ENCODE data around the gene PPP1R7.
"Not testable (repeated sequence)": the region's sequence is repeated elsewhere in the genome, so short reads cannot be mapped to it uniquely, and the experiment has no call there.

PPP1R7 gene

GRCh38 chr2:241149925-241150659 is at the start of gene PPP1R7:
TSS of gene PPP1R7 (plus strand) at chr2:241150467. CDS start at chr2:241150496, 29 bp downstream.
- DNase-seq (ENCODE audit: low read depth in 2 of 2), result peak; percentile 90 to 95

DNA sequence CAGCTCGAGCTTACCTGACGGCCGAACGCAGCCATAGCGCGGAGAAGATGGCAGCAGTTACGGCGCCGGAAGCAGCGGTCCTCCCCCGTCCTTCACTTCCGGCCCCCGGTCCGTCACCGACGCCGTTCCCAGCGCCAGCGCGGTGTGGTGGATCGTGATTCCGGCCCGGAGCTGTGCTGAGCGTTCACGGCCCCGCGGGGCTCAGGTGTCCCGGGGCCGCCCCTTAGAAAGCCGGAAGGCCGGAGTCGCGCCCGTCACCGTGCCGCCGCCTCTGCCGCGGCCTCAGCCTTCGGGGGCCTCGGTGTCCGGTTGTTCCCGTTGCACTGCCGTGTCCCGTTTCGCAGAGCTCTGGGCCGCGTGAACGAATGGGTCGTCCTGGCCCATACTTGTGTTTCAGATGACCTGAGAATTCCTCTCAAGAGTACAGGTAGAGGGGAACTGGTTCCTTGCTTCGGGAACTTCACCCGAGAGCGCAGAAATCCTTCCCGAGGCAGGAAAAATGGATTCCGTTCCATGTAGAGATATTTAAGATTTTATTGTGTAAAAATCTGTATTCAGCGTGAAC is 47.9 kb upstream of the PPP1R7 start, which contains the start of gene MTERF4:
TSS of gene MTERF4 (minus strand) at position 49 of the 565 bp plus-strand sequence. CDS start at position 35, 14 bp downstream.
- peak; percentile 82 to 83 for DNase-seq (ENCODE audit: low read depth in 2 of 2)

DNA sequence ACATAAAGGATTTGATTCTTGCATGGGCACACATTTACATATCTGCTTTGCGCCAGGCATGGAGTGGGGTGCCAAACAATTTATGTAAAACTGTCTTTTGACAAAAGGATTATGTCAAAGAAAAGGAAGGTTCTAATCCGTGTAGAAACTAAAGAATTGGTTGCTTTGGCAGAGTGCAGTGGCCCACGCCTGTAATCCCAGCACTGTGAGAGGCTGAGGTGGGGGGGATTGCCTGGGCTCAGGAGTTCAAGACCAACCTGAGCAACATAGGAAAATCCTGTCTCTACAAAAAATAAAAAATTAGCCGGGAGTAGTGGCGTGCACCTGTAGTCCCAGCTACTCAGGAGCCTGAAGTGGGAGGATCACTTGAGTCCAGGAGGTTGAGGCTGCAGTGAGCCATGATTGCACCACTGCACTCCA is 47.1 kb upstream of the PPP1R7 start:
- no peak for DNase-seq (ENCODE audit: low read depth in 2 of 2)

GRCh38 chr2:241104611-241105010 is 45.7 kb upstream of the PPP1R7 start:
- not testable (repeated sequence) for DNase-seq (ENCODE audit: low read depth in 2 of 2)

DNA sequence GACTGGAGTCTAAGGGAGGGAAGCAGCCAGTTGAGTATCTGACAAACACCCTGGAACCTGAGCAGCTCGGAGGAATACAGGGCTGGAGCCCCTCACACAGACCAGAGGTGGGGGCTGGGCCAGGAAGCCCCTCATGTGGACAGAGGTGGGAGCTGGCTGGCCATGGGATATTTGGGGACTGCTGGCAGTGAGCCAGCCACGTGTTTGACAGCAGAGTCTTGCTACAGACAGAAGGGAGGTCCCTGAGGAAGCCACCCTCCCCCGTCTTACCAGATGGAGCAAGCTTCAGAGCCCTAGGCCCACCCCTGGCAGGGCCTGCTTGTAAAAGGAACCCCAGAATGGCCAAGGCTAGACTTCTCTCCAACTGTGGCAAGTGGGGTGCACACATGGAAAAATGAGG is 44.6 kb upstream of the PPP1R7 start:
- no peak for DNase-seq (ENCODE audit: low read depth in 2 of 2)

GRCh38 chr2:241107031-241107783 is 43.1 kb upstream of the PPP1R7 start:
- no peak for DNase-seq (ENCODE audit: low read depth in 2 of 2)

- no peak for DNase-seq (ENCODE audit: low read depth in 2 of 2)
These were observed 41.7 kb upstream of the PPP1R7 start for GRCh38 chr2:241108271-241109209.

DNA sequence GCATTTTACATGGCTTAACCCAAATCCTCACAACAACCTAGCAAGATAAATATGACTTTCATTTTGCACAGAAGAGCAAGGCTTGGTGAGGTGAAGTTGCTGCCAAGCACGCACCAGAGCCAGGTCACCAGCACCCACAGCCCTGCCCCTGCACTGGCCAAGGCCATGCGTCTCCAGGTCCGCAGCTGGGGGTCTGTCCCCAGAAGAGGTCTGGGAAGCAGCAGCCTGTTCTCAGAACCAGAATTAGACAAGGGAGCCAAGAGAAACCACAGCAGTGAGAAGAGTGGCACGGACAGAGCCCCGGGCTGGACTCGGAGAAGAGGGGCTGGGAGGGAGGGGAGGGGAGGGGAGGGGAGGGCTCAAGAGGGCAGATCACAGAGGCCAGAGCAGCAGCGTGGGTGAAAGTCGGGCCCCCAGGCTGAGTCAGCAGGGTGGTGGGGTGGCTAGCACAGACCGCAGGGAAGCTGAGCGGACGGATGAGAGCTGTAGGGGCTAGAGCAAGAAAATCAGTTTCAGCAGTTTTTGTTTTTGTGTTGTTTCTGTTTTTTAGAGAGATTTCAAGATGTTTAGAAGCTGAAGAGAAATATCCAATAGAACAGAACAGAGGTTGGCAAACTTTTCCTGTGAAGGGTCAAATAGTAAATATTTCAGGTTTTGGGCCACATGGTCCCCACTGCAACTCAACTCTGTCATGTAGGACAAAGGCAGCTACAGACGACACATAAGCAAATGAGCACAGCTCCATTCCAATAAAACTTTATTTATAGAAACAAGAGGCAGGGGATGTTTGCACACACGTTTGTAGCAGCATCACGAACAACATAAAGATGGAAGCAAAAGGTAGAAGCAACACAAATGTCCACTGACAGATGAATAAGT is 40.8 kb upstream of the PPP1R7 start:
- no peak for DNase-seq (ENCODE audit: low read depth in 2 of 2)

GRCh38 chr2:241110089-241110606 is 40.1 kb upstream of the PPP1R7 start:
- no peak for DNase-seq (ENCODE audit: low read depth in 2 of 2)

DNA sequence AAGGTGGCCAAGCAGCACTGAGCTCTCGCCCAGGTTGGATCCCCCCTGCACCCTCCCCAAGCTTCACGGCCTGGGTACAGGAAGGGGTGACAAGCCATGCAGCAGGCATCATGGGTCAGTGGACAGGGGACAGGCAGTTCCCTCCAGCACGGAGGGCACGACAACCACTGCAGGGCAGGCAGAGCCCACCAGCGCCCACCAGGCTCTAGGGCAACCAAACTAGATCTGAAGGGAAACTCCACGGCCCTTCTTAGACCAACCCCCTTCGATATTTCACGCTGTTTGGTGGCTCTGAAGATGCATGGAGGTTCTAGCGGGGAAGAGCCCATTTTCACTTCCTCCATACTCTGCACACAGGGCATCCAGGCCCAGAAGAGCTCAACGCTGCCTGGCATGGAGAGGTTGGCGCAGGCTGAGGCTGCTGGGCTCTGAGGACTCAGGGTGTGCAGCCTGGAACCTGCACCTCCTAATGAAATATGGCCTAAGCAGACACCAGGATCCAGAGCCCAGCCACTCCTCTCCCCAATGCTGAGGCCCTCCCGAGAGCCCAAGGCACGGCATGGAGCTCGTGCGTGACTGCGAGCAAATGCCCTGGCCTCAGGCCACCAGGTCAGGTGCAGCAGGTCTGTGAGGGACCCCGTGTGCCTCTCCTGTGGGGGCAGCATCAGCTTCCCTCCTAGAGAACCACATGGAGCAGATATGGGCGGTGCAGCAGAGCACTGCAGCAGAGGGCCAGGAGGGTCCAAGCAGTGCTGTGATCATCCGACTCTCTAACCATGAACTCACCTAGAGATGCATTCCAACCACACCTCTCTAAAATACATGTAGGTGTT is 39.4 kb upstream of the PPP1R7 start:
- no peak for DNase-seq (ENCODE audit: low read depth in 2 of 2)

- no peak for DNase-seq (ENCODE audit: low read depth in 2 of 2)
These were observed 38.8 kb upstream of the PPP1R7 start for GRCh38 chr2:241111440-241111805.

GRCh38 chr2:241112046-241112445 is 38.2 kb upstream of the PPP1R7 start:
- no peak for DNase-seq (ENCODE audit: low read depth in 2 of 2)

DNA sequence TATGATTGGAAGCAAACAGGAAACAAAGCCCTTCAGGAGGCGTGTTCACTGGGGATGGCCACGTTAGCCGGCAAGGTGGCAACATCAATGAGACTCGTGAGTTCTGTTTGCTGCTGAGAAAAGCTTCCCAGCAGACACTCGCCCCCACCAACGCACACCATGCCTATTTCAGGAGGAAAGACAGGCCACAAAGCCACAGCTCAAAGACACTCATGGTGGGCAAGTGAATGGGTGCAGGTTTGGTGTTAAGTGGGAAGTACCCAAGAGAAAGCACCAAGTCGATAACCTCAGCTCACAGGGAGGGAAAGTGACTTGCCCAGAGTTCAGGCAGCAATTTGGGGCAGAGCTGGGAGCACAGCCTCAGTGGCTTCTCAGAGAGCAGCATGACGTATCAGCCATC is 37.7 kb upstream of the PPP1R7 start:
- no peak for DNase-seq (ENCODE audit: low read depth in 2 of 2)

GRCh38 chr2:241114836-241115235 is 35.4 kb upstream of the PPP1R7 start:
- DNase-seq (ENCODE audit: low read depth in 2 of 2), result no peak

- DNase-seq (ENCODE audit: low read depth in 2 of 2), result no peak
These were observed 34.9 kb upstream of the PPP1R7 start for GRCh38 chr2:241115361-241115760.

DNA sequence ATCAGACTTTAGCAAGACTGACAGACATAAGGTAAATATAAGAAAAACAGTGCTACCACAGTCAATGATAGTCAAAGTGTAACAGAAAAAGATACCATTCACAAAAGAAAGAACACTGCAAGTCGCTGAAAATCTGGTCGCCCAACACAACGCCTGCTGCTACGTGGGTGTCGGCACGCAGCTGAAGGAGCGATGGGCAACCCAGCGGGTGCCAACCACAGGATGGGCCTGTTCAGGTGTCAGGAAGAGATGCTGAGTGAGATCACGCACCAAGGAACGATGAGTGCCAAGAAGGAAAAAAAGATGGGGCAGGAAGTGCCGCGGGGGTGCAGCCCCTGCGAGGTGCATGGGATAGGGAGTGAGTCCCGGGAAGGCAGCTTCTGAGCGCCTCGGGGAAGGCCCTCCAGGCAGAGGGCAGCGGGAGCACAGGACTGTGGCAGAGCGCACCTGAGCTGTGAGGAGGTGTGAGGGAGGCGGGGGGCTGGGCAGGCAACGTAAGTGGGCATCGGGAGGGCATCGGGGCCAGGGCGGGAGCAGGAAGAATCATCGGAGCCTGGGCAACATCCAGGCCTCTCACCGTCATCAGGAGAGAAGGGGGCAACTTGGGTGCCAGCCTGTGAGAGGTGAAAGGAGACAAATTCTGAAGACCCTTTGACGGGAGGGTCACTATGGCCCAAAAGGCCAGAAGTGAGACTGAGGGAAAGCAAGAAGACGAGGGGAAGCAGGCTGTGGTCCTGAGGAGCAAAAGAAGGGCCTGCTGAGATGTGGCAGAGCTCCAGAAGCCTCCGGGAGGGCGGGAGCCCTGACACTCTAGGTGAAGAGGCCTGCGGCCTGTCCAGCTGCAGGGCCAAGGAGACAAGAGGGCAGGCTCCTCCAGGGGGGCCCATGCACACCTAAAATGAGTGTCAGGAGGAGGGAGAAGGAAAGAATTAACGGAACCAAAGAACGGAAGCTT is 33.4 kb upstream of the PPP1R7 start:
- DNase-seq (ENCODE audit: low read depth in 2 of 2), result no peak

DNA sequence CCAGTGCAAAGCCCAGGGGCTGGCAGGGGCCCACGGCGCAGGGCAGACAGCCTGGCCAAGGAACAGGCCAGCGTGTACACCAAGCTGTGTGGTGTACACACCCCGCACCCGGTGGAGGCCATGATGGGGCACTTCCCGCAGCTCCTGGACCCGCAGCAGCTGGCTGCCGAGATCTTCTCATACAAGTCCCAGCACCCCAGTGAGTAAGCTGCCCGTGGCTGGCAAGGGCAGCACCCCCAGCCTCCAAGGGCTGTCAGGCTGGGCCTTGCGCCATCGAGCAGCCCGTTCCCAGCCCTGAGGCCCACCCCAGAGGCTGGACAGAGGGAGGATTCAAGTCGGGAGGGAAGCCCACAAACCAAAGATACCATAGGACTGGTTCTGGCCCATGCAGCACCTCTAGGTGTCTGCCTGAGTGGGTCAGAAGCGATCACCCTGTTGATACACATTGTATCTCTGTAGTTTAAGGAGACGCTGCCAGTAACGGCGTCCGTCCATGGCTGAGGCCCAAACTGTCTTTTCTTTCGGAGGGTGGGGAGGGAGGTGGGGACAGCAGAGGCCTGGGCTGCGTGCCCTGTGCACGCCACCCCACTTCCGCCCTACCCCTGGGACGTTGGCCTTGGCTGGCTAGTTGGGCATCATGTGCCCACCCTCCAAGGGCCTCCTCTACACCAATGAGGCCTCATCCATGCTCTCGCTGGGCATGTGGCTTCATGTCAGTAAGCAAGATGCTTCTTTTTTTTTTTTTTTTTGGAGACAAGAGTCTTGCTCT is 31.3 kb upstream of the PPP1R7 start:
- DNase-seq (ENCODE audit: low read depth in 2 of 2), result no peak

DNA sequence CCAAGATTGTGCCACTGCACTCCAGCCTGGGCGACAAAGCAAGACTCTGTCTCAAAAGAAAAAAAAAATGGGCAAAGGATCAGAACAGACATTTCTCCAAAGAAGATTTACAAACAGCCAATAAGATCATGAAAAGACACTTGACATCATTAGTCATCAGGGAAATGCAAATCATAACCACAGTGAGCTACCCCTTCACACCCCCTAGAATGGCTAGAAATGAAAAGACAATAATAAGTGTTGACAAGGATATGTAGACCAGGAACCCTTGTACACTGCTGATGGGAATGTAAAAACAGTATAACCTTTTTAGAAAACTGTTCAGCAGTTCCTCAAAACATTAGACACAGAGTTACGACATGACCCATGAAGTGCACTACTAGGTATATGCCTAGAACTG is 29.8 kb upstream of the PPP1R7 start:
- DNase-seq (ENCODE audit: low read depth in 2 of 2), result no peak
